Measurements from ENCODE around the gene LPCAT1. TPM values are rescaled to one million over a fixed set of nuclear protein-coding genes. Genes with fewer than 3 reads are reported as not detected.

LPCAT1 gene
- total and polyA plus RNA-seq, 10 of the 15 experiments (the other 5 are each of a cell fraction or from before 2014, with no cell fraction given), result 2.3 to 109 (median 72.7) TPM

GRCh38 chr5:1479581-1480188 is 44.1 kb downstream of the LPCAT1 start (continued):
- TF ChIP-seq, protein P1, sequence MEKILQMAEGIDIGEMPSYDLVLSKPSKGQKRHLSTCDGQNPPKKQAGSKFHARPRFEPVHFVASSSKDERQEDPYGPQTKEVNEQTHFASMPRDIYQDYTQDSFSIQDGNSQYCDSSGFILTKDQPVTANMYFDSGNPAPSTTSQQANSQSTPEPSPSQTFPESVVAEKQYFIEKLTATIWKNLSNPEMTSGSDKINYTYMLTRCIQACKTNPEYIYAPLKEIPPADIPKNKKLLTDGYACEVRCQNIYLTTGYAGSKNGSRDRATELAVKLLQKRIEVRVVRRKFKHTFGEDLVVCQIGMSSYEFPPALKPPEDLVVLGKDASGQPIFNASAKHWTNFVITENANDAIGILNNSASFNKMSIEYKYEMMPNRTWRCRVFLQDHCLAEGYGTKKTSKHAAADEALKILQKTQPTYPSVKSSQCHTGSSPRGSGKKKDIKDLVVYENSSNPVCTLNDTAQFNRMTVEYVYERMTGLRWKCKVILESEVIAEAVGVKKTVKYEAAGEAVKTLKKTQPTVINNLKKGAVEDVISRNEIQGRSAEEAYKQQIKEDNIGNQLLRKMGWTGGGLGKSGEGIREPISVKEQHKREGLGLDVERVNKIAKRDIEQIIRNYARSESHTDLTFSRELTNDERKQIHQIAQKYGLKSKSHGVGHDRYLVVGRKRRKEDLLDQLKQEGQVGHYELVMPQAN (conservative IDR thresholded peaks at IDR 0.05), result no peak
- TF ChIP-seq YY1 (IDR thresholded peaks at IDR 0.05; ENCODE audit: low read depth, low read length) (peak; percentile 47; the same call in 1 of the 2 replicates), RB1 (IDR thresholded peaks at IDR 0.05; ENCODE audit: borderline replicate concordance) (0 out of 2 replicates have a peak, but pooled peaks have one; percentile 38)

- Histone ChIP-seq H2AFZ (ENCODE audit: control insufficient read depth, low read depth, low read length) (no peak overlapping the region), H3K27ac (ENCODE audit: control insufficient read depth, insufficient read depth) (no peak overlapping the region), H3K36me3 (ENCODE audit: control insufficient read depth in 2 of 2, insufficient read depth in 2 of 2, low read length in 1 of 2) (peaks cover 28 to 48% of the 10 kb centered on the region in 2 experiments), H3K27me3 (replicated peaks in 1 of 2; ENCODE audit: control insufficient read depth in 2 of 2, insufficient read depth in 2 of 2, low read length in 1 of 2) (no peaks in the 10 kb centered on the region), H3K9me3 (replicated peaks; ENCODE audit: control insufficient read depth, insufficient read depth, low read length) (no peaks in the 10 kb centered on the region), H3K4me2 (ENCODE audit: control insufficient read depth, insufficient read depth) (no peak overlapping the region), H4K20me1 (ENCODE audit: control insufficient read depth, insufficient read depth) (no peaks in the 10 kb centered on the region), H3K9ac (ENCODE audit: control insufficient read depth, insufficient read depth, low read length) (no peak overlapping the region), H3K4me1 (ENCODE audit: control insufficient read depth, insufficient read depth, low read length) (peaks cover 20% of the 10 kb centered on the region), H3K4me3 (no peak overlapping the region), H3K79me2 (ENCODE audit: control insufficient read depth, insufficient read depth, low read length) (peaks cover 3% of the 10 kb centered on the region)
- TF ChIP-seq HDGF (IDR thresholded peaks at IDR 0.05), result no peak
- TF ChIP-seq KLF5 (IDR thresholded peaks at IDR 0.05; ENCODE audit: partially characterized antibody), result no peak
- no peak for TF ChIP-seq ETV6 (conservative IDR thresholded peaks at IDR 0.05 in 1 of 2, IDR thresholded peaks at IDR 0.05 in 1 of 2; ENCODE audit: borderline replicate concordance in 1 of 2, low read depth in 1 of 2)
- no peak for TF ChIP-seq RAD21 (IDR thresholded peaks at IDR 0.05; ENCODE audit: insufficient read depth, low read depth, low read length)
- TF ChIP-seq SMC3 (IDR thresholded peaks at IDR 0.05; ENCODE audit: borderline replicate concordance, low read length), result no peak
- no peak for TF ChIP-seq PAX5 (IDR thresholded peaks at IDR 0.05; ENCODE audit: borderline replicate concordance, low read depth, low read length)
- no peak for TF ChIP-seq BCL11A (IDR thresholded peaks at IDR 0.05; ENCODE audit: low read depth, low read length)
- TF ChIP-seq CREB1 (IDR thresholded peaks at IDR 0.05; ENCODE audit: low read depth), result no peak
- ChIA-PET POLR2A (interaction anchor here (1.4 to 1.8 kb wide), 3 partner anchors 10 to 57 kb away, joined by 3 to 11 read pairs (median 6); no protein-coding TSS in a partner anchor), RAD21 (ENCODE audit: unreplicated experiment) (interaction anchor here (1.0 to 3.0 kb wide), 4 partner anchors 11 to 102 kb away, joined by 3 to 18 read pairs (median 4); no protein-coding TSS in a partner anchor), SMC1A (ENCODE audit: uncharacterized antibody, unreplicated experiment) (interaction anchor here (0.6 to 2.7 kb wide), 5 partner anchors 11 to 161 kb away, joined by 3 to 20 read pairs (median 3); no protein-coding TSS in a partner anchor), CTCF (interaction anchor here (0.5 to 5.4 kb wide), 13 partner anchors 12 to 350 kb away, joined by 3 to 43 read pairs (median 7); no protein-coding TSS in a partner anchor)
- in situ Hi-C loops (cut with MboI), result no loop called here
- no peak for DNase-seq (ENCODE audit: low read depth, low spot score)
- WGBS (ENCODE audit: insufficient coverage, insufficient replicate concordance, low lambda C conversion rate, missing lambda C conversion rate), result 81% methylated on average over 7 of the region's 7 CpGs
- no peak for FAIRE-seq
- intact Hi-C loops (cut with micrococcal nuclease; ENCODE audit: unreplicated experiment), result no loop called here
- BruUV-seq (replicated peaks), result no TSS peak
- ATAC-seq, result no peak
Measured at GRCh38 chr5:1479066-1479465, 44.7 kb downstream of the LPCAT1 start.
